Renal cortex interstitium (tissue), 11 donors: ENCODE measurements around the gene MPPED2. TPM values are rescaled to one million over a fixed set of nuclear protein-coding genes. Genes with fewer than 3 reads are reported as not detected.

Source experiments
- DNase-seq, 11 donors: peaks; one replicate each; pipeline ENCODE4 v3.0.0-alpha.2; 2013; ENCODE audit warnings: low read depth in 9 of 11, low spot score in 4 of 11; ENCODE audit errors: extremely low read depth in 1 of 11
- polyA plus RNA-seq, 3 donors: library from polyadenylated mRNA; unstranded; fragments of 120-200 nt; gene quantifications; one replicate each; pipeline ENCODE4 v1.2.1, GENCODE V29; 2013; ENCODE audit not compliant: insufficient read length in 3 of 3

MPPED2 gene
- polyA plus RNA-seq, 3 donors = 16.9 to 18.0 (median 17.4) TPM

- DNase-seq = peak in 2 of 11 donors; percentile 45 to 55
Measured at GRCh38 chr11:30406978-30407762, 179.0 kb downstream of the MPPED2 start.

- DNase-seq = no peak
Measured at GRCh38 chr11:30405385-30405784, 180.8 kb downstream of the MPPED2 start.

GRCh38 chr11:30404136-30404535 is 182.0 kb downstream of the MPPED2 start:
- DNase-seq = no peak

- peak in 4 of 11 donors; percentile 18 to 59 (median 34) for DNase-seq
Measured at GRCh38 chr11:30395751-30396150, 190.4 kb downstream of the MPPED2 start.

- no peak for DNase-seq
Measured at GRCh38 chr11:30393012-30393411, 193.1 kb downstream of the MPPED2 start.

GRCh38 chr11:30392221-30392784 is 193.8 kb downstream of the MPPED2 start:
- DNase-seq = peak in 8 of 11 donors; percentile 39 to 59 (median 52)

- no peak for DNase-seq
Measured at GRCh38 chr11:30388957-30389356, 197.2 kb downstream of the MPPED2 start.

GRCh38 chr11:30387891-30388861 is 198.0 kb downstream of the MPPED2 start:
- DNase-seq = no peak

- DNase-seq = no peak
Measured at GRCh38 chr11:30381879-30382278, 204.3 kb downstream of the MPPED2 start.

- no peak for DNase-seq
Measured at GRCh38 chr11:30380846-30381245, 205.3 kb downstream of the MPPED2 start.

- no peak for DNase-seq
Measured at GRCh38 chr11:30377347-30377746, 208.8 kb downstream of the MPPED2 start.

- no peak for DNase-seq
Measured at GRCh38 chr11:30370164-30370563, 216.0 kb downstream of the MPPED2 start.

- no peak for DNase-seq
Measured at GRCh38 chr11:30368394-30368793, 217.8 kb downstream of the MPPED2 start.

GRCh38 chr11:30365793-30366517 is 220.2 kb downstream of the MPPED2 start:
- DNase-seq = no peak

GRCh38 chr11:30364837-30365482 is 221.2 kb downstream of the MPPED2 start:
- DNase-seq = no peak

- DNase-seq = no peak
Measured at GRCh38 chr11:30364139-30364836, 221.9 kb downstream of the MPPED2 start.

- DNase-seq = no peak
Measured at GRCh38 chr11:30360741-30361140, 225.4 kb downstream of the MPPED2 start.
